ENCODE measurements around the gene GATD1.

Gene GATD1

GRCh38 chr11:794766-795633, 17.7 kb upstream of the GATD1 start:
- DNase-seq, result no peak

GRCh38 chr11:794013-794765, 16.9 kb upstream of the GATD1 start:
- DNase-seq, result no peak

GRCh38 chr11:793556-793955, 16.3 kb upstream of the GATD1 start:
- DNase-seq, result no peak

- no peak for DNase-seq
These were observed 15.6 kb upstream of the GATD1 start for GRCh38 chr11:792873-793272.

GRCh38 chr11:792535-792821, 15.2 kb upstream of the GATD1 start:
- DNase-seq, result no peak

GRCh38 chr11:791658-792534, 14.6 kb upstream of the GATD1 start:
- no peak for DNase-seq

GRCh38 chr11:790721-791564, 13.7 kb upstream of the GATD1 start:
- DNase-seq, result no peak

- peak; percentile 48 for DNase-seq
These were observed 12.7 kb upstream of the GATD1 start, which contains the start of gene CEND1 for GRCh38 chr11:789943-790342. TSS of gene CEND1 (minus strand) at chr11:790090. CDS start at chr11:788576, 1,514 bp downstream.

GRCh38 chr11:788953-789940, 12.0 kb upstream of the GATD1 start:
- DNase-seq, result no peak

GRCh38 chr11:788009-788640, 10.8 kb upstream of the GATD1 start:
- no peak for DNase-seq

- DNase-seq, result no peak
These were observed 9.9 kb upstream of the GATD1 start for GRCh38 chr11:787084-787675.

- DNase-seq, result no peak
These were observed 9.2 kb upstream of the GATD1 start for GRCh38 chr11:786235-787083.

- DNase-seq, result peak; percentile 50
These were observed 6.3 kb upstream of the GATD1 start for GRCh38 chr11:783581-784015.

- DNase-seq, result peak; percentile 3
These were observed 5.2 kb upstream of the GATD1 start for GRCh38 chr11:782264-783174.

- DNase-seq, result no peak
These were observed 2.8 kb upstream of the GATD1 start for GRCh38 chr11:779955-780532.

GRCh38 chr11:778976-779954, 2.0 kb upstream of the GATD1 start:
- no peak for DNase-seq

Data from CD4-positive, alpha-beta T cell treated with Interleukin-6 for 4 hours (primary cell).